ENCODE data around the gene FBXO27.
"Not testable (repeated sequence)": the region's sequence is repeated elsewhere in the genome, so short reads cannot be mapped to it uniquely, and the experiment has no call there.

The FBXO27 gene

DNA sequence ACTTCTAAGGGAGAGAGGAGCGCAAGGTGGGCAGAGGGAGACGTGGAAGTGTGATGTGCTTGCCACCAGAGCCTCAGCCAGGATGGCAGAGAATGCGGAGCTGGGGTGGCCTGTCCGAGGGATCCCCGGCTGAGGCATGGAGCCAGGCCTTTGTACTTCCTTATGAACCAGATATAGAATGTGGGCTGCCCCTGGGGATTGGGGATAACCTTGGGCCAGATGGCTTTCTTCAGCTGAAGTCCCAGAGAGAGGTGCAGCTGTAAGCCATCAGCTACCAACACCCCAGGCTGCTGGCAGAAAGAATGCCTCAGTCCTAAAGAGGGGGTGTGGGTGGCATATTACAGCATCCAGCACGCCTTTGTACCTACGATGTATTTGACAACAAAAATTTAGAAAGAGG lies 31.3 kb downstream of the FBXO27 start:
- Histone ChIP-seq H3K36me3 (ENCODE audit: control insufficient read depth, insufficient read depth, low read length) (no peaks in the 10 kb centered on the region), H3K27me3 (replicated peaks; ENCODE audit: control insufficient read depth, insufficient read depth, low read length) (no peaks in the 10 kb centered on the region; the same call in 1 of the 2 replicates), H3K4me3 (replicated peaks; ENCODE audit: low read depth, low read length) (no peak overlapping the region)
- TF ChIP-seq, protein P1, sequence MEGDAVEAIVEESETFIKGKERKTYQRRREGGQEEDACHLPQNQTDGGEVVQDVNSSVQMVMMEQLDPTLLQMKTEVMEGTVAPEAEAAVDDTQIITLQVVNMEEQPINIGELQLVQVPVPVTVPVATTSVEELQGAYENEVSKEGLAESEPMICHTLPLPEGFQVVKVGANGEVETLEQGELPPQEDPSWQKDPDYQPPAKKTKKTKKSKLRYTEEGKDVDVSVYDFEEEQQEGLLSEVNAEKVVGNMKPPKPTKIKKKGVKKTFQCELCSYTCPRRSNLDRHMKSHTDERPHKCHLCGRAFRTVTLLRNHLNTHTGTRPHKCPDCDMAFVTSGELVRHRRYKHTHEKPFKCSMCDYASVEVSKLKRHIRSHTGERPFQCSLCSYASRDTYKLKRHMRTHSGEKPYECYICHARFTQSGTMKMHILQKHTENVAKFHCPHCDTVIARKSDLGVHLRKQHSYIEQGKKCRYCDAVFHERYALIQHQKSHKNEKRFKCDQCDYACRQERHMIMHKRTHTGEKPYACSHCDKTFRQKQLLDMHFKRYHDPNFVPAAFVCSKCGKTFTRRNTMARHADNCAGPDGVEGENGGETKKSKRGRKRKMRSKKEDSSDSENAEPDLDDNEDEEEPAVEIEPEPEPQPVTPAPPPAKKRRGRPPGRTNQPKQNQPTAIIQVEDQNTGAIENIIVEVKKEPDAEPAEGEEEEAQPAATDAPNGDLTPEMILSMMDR (IDR thresholded peaks at IDR 0.05; ENCODE audit: insufficient read depth, low read length, poor library complexity, severe bottlenecking): no peak
- DNase-seq (ENCODE audit: extremely low read depth, insufficient read length): no peak

- not testable (repeated sequence) for H3K27me3 ChIP-seq (replicated peaks; ENCODE audit: control insufficient read depth, insufficient read depth, low read length); H3K4me3 ChIP-seq (replicated peaks; ENCODE audit: low read depth, low read length); DNase-seq (ENCODE audit: extremely low read depth, insufficient read length); H3K36me3 ChIP-seq (ENCODE audit: control insufficient read depth, insufficient read depth, low read length)
Measured at GRCh38 chr19:38997576-38997975, 34.8 kb downstream of the FBXO27 start.

- no peak for DNase-seq (ENCODE audit: extremely low read depth, insufficient read length)
- TF ChIP-seq, protein P1 (IDR thresholded peaks at IDR 0.05; ENCODE audit: insufficient read depth, low read length, poor library complexity, severe bottlenecking): no peak
- Histone ChIP-seq H3K36me3 (ENCODE audit: control insufficient read depth, insufficient read depth, low read length) (no peaks in the 10 kb centered on the region), H3K4me3 (replicated peaks; ENCODE audit: low read depth, low read length) (no peak overlapping the region), H3K27me3 (replicated peaks; ENCODE audit: control insufficient read depth, insufficient read depth, low read length) (no peaks in the 10 kb centered on the region; the same call in 1 of the 2 replicates)
Measured at GRCh38 chr19:38993271-38993670, 39.1 kb downstream of the FBXO27 start.

- Histone ChIP-seq H3K27me3 (replicated peaks; ENCODE audit: control insufficient read depth, insufficient read depth, low read length) (no peaks in the 10 kb centered on the region; the same call in 1 of the 2 replicates), H3K36me3 (ENCODE audit: control insufficient read depth, insufficient read depth, low read length) (no peaks in the 10 kb centered on the region), H3K4me3 (replicated peaks; ENCODE audit: low read depth, low read length) (no peak overlapping the region)
- TF ChIP-seq, protein P1 (IDR thresholded peaks at IDR 0.05; ENCODE audit: insufficient read depth, low read length, poor library complexity, severe bottlenecking): no peak
- no peak for DNase-seq (ENCODE audit: extremely low read depth, insufficient read length)
Measured at GRCh38 chr19:38990949-38991697, 41.2 kb downstream of the FBXO27 start.

DNA sequence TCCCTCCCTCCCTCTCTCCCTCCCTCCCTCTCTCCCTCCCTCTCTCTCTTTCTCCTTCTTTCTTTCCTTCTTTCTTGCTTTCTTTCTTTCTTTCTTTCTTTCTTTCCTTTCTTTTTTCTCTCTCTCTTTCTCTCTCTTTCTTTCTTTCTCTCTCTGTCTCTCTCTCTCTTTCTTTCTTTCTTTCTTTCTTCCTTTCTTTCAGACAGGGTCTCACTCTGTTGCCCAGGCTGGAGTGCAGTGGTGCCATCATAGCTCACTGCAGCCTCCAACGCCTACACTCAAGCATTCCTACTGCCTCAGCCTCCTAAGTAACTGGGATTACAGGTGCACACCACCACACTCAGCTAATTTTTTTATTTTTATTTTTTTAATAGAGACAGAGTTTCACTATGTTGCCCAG lies 42.7 kb downstream of the FBXO27 start:
- not testable (repeated sequence) for DNase-seq (ENCODE audit: extremely low read depth, insufficient read length); H3K4me3 ChIP-seq (replicated peaks; ENCODE audit: low read depth, low read length); H3K36me3 ChIP-seq (ENCODE audit: control insufficient read depth, insufficient read depth, low read length); H3K27me3 ChIP-seq (replicated peaks; ENCODE audit: control insufficient read depth, insufficient read depth, low read length)

- no peaks in the 10 kb centered on the region for H3K36me3 ChIP-seq (ENCODE audit: control insufficient read depth, insufficient read depth, low read length)
- no peaks in the 10 kb centered on the region; the same call in 1 of the 2 replicates for H3K27me3 ChIP-seq (replicated peaks; ENCODE audit: control insufficient read depth, insufficient read depth, low read length)
- no peak overlapping the region for H3K4me3 ChIP-seq (replicated peaks; ENCODE audit: low read depth, low read length)
- TF ChIP-seq, protein P1 (IDR thresholded peaks at IDR 0.05; ENCODE audit: insufficient read depth, low read length, poor library complexity, severe bottlenecking): no peak
- no peak for DNase-seq (ENCODE audit: extremely low read depth, insufficient read length)
Measured at GRCh38 chr19:38989066-38989605, 43.2 kb downstream of the FBXO27 start.

DNA sequence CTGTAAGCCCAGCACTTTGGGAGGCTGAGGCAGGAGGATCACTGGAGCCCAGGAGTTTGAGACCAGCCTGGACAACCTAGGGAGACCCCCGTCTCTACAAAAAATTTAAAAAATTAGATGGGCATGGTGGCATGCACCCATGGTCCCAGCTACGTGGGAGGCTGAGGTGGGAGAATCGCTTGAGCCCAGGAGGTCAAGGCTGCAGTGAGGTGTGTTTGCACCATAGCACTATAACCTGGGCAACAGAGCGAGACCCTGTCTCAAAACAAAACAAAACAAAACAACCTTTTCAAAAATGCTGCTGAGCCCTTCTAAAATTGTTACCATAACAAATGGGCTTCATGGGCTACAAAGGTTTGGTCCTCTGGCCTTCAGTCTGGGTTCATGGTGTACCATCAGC lies 43.7 kb downstream of the FBXO27 start:
- H3K4me3 ChIP-seq (replicated peaks; ENCODE audit: low read depth, low read length); DNase-seq (ENCODE audit: extremely low read depth, insufficient read length); H3K36me3 ChIP-seq (ENCODE audit: control insufficient read depth, insufficient read depth, low read length); H3K27me3 ChIP-seq (replicated peaks; ENCODE audit: control insufficient read depth, insufficient read depth, low read length): not testable (repeated sequence)

- not testable (repeated sequence) for H3K36me3 ChIP-seq (ENCODE audit: control insufficient read depth, insufficient read depth, low read length); DNase-seq (ENCODE audit: extremely low read depth, insufficient read length); H3K27me3 ChIP-seq (replicated peaks; ENCODE audit: control insufficient read depth, insufficient read depth, low read length); H3K4me3 ChIP-seq (replicated peaks; ENCODE audit: low read depth, low read length)
Measured at GRCh38 chr19:38987745-38988144, 44.6 kb downstream of the FBXO27 start.
